ENCODE data around the gene PRKD3. TPM values are rescaled to one million over a fixed set of nuclear protein-coding genes. Genes with fewer than 3 reads are reported as not detected.

Gene PRKD3
- total and polyA plus RNA-seq, 10 of the 15 experiments (the other 5 are each of a cell fraction or from before 2014, with no cell fraction given) = 3.3 to 14.9 (median 7.9) TPM

DNA sequence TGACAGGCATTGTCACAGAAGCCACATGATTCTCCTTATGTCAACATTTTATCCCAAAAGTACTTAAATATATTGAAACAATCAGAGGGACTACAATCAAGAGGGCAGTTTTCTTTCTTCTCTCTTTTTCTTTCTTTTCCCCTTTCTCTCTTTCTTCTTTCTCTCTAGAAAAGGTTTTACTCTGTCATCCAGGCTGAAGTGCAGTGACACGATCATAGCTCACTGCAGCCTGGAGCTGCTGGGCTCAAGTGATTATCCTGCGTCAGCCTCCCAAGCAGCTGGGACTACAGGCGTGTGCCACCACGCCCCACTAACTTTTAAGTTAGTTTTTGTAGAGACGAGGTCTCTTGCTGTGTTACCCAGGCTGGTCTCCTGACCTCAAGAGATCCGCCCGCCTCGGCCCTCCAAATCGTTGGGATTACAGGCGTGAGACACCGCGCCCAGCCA lies 1.0 kb upstream of the PRKD3 start:
- H3K9ac ChIP-seq (ENCODE audit: control insufficient read depth, insufficient read depth, low read length) = no peak overlapping the region
- H2AFZ ChIP-seq (ENCODE audit: control insufficient read depth, low read depth, low read length) = peak overlapping the region; percentile 91; the same call in 1 of the 2 replicates
- FAIRE-seq = no peak
- ChIA-PET POLR2A (no interaction called here), CTCF (interaction anchor here (0.6 to 1.4 kb wide), 4 partner anchors 51 to 932 kb away, joined by 3 to 5 read pairs (median 4); no protein-coding TSS in a partner anchor), RAD21 (ENCODE audit: unreplicated experiment) (interaction anchor here (1.1 kb wide), 1 partner anchor 50 kb away, joined by 3 read pairs; no protein-coding TSS in a partner anchor), SMC1A (ENCODE audit: uncharacterized antibody, unreplicated experiment) (no interaction called here)
- H3K4me2 ChIP-seq (ENCODE audit: control insufficient read depth, insufficient read depth) = no peak overlapping the region
- TF ChIP-seq RFX5 (IDR thresholded peaks at IDR 0.05; ENCODE audit: low read depth, low read length) (no peak), EP300 (IDR thresholded peaks at IDR 0.05; ENCODE audit: borderline replicate concordance in 1 of 2, control insufficient read depth in 1 of 2, low read depth in 2 of 2, low read length in 2 of 2) (no peak), BMI1 (IDR thresholded peaks at IDR 0.05; ENCODE audit: borderline replicate concordance) (0 out of 2 replicates have a peak, but pooled peaks have one; percentile 13)
- WGBS (ENCODE audit: insufficient coverage, insufficient replicate concordance, low lambda C conversion rate, missing lambda C conversion rate) = 91% methylated on average over 12 of the region's 12 CpGs
- peaks cover 5% of the 10 kb centered on the region for H3K79me2 ChIP-seq (ENCODE audit: control insufficient read depth, insufficient read depth, low read length)
- no TSS peak for BruUV-seq (replicated peaks)
- in situ Hi-C loops (cut with MboI) = no loop called here
- ATAC-seq = no peak
- peak overlapping the region; percentile 63; the same call in 1 of the 2 replicates for H3K4me3 ChIP-seq
- intact Hi-C loops (cut with micrococcal nuclease; ENCODE audit: unreplicated experiment) = no loop called here
- no peak overlapping the region for H3K27ac ChIP-seq (ENCODE audit: control insufficient read depth, insufficient read depth)
- H4K20me1 ChIP-seq (ENCODE audit: control insufficient read depth, insufficient read depth) = no peaks in the 10 kb centered on the region
- H3K36me3 ChIP-seq (ENCODE audit: control insufficient read depth in 2 of 2, insufficient read depth in 2 of 2, low read length in 1 of 2) = no peaks in the 10 kb centered on the region
- no peak for DNase-seq (ENCODE audit: low read depth, low spot score)
- H3K27me3 ChIP-seq (replicated peaks in 1 of 2; ENCODE audit: control insufficient read depth in 2 of 2, insufficient read depth in 2 of 2, low read length in 1 of 2) = peaks cover 2 to 6% of the 10 kb centered on the region in 2 experiments
- peaks cover 3% of the 10 kb centered on the region; the same call in 1 of the 2 replicates for H3K4me1 ChIP-seq (ENCODE audit: control insufficient read depth, insufficient read depth, low read length)
- no peaks in the 10 kb centered on the region for H3K9me3 ChIP-seq (replicated peaks; ENCODE audit: control insufficient read depth, insufficient read depth, low read length)

DNA sequence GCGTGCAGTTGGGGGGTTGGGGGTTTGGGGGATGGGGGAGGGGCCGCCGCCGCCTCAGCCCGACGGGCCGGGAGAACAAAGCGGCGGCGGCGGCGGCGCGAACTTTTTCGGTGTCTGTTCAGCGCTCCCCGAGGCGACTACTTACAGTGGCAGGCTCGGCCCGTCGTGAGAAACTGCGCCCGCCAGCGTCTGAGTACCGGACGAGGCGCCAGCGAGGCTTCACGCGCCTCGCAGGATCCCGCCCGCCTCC lies 172 bp downstream of the PRKD3 start:
- Histone ChIP-seq H3K27me3 (replicated peaks in 1 of 2; ENCODE audit: control insufficient read depth in 2 of 2, insufficient read depth in 2 of 2, low read length in 1 of 2) (peaks cover 2 to 6% of the 10 kb centered on the region in 2 experiments), H4K20me1 (ENCODE audit: control insufficient read depth, insufficient read depth) (no peaks in the 10 kb centered on the region), H3K9me3 (replicated peaks; ENCODE audit: control insufficient read depth, insufficient read depth, low read length) (no peaks in the 10 kb centered on the region), H3K79me2 (ENCODE audit: control insufficient read depth, insufficient read depth, low read length) (peaks cover 5% of the 10 kb centered on the region), H3K4me3 (peak overlapping the region; percentile 69; the same call in 1 of the 2 replicates), H3K9ac (ENCODE audit: control insufficient read depth, insufficient read depth, low read length) (no peak overlapping the region), H3K36me3 (ENCODE audit: control insufficient read depth in 2 of 2, insufficient read depth in 2 of 2, low read length in 1 of 2) (no peaks in the 10 kb centered on the region), H3K27ac (ENCODE audit: control insufficient read depth, insufficient read depth) (no peak overlapping the region), H3K4me1 (ENCODE audit: control insufficient read depth, insufficient read depth, low read length) (peaks cover 3% of the 10 kb centered on the region; the same call in 1 of the 2 replicates), H3K4me2 (ENCODE audit: control insufficient read depth, insufficient read depth) (no peak overlapping the region), H2AFZ (ENCODE audit: control insufficient read depth, low read depth, low read length) (peak overlapping the region; percentile 50)
- no TSS peak for BruUV-seq (replicated peaks)
- WGBS (ENCODE audit: insufficient coverage, insufficient replicate concordance, low lambda C conversion rate, missing lambda C conversion rate) = 4% methylated on average over 9 of the region's 33 CpGs
- CTCF ChIA-PET = interaction anchor here (1.1 to 2.9 kb wide), 2 partner anchors 11 to 66 kb away, joined by 3 to 11 read pairs; no protein-coding TSS in a partner anchor
- in situ Hi-C loops (cut with MboI) = no loop called here
- no peak for FAIRE-seq
- intact Hi-C loops (cut with micrococcal nuclease; ENCODE audit: unreplicated experiment) = loop anchor here (5.0 kb wide), 1 partner anchor 53 kb away; no protein-coding TSS in a partner anchor
- no peak for DNase-seq (ENCODE audit: low read depth, low spot score)
- SMC1A ChIA-PET (ENCODE audit: uncharacterized antibody, unreplicated experiment) = interaction anchor here (1.7 kb wide), 1 partner anchor 12 kb away, joined by 7 read pairs; no protein-coding TSS in a partner anchor
- RAD21 ChIA-PET (ENCODE audit: unreplicated experiment) = interaction anchor here (2.7 kb wide), 1 partner anchor 66 kb away, joined by 9 read pairs; no protein-coding TSS in a partner anchor
- POLR2A ChIA-PET = no interaction called here
- ATAC-seq = no peak
- TF ChIP-seq GABPA (IDR thresholded peaks at IDR 0.05; ENCODE audit: low read depth) = no peak
- TF ChIP-seq SP1 (IDR thresholded peaks at IDR 0.05; ENCODE audit: low read depth, low read length) = no peak
- TF ChIP-seq TBL1XR1 (IDR thresholded peaks at IDR 0.05; ENCODE audit: low read depth, low read length) = 0 out of 2 replicates have a peak, but pooled peaks have one; percentile 8
- no peak for TF ChIP-seq ZNF24 (IDR thresholded peaks at IDR 0.05)
- no peak for TF ChIP-seq NFIC (IDR thresholded peaks at IDR 0.05; ENCODE audit: low read depth, low read length)
- no peak for TF ChIP-seq EZH2 (IDR thresholded peaks at IDR 0.05; ENCODE audit: borderline replicate concordance, control insufficient read depth, low read depth, low read length)
- no peak for TF ChIP-seq WRNIP1 (IDR thresholded peaks at IDR 0.05; ENCODE audit: borderline replicate concordance, low read depth, low read length)
- no peak for TF ChIP-seq HDGF (IDR thresholded peaks at IDR 0.05)
- 0 out of 2 replicates have a peak, but pooled peaks have one; percentile 7 for TF ChIP-seq MXI1 (IDR thresholded peaks at IDR 0.05; ENCODE audit: low read depth, low read length)
- no peak for TF ChIP-seq KDM1A (IDR thresholded peaks at IDR 0.05; ENCODE audit: borderline replicate concordance)
- TF ChIP-seq NR2C1 (IDR thresholded peaks at IDR 0.05) = no peak
- TF ChIP-seq SMAD1 (IDR thresholded peaks at IDR 0.05; ENCODE audit: low read depth, partially characterized antibody) = no peak
- TF ChIP-seq ZNF207 (IDR thresholded peaks at IDR 0.05; ENCODE audit: borderline replicate concordance) = no peak
- TF ChIP-seq YBX1 (IDR thresholded peaks at IDR 0.05) = no peak
